ENCODE data around the gene UNC5CL.
"Not testable (repeated sequence)": the region's sequence is repeated elsewhere in the genome, so short reads cannot be mapped to it uniquely, and the experiment has no call there.

The UNC5CL gene

GRCh38 chr6:41037107-41037900, 1.7 kb downstream of the UNC5CL start:
- DNase-seq, result no peak

- no peak for DNase-seq
These were observed 2.4 kb downstream of the UNC5CL start for GRCh38 chr6:41036601-41037000.

- DNase-seq, result no peak
These were observed 2.8 kb downstream of the UNC5CL start for GRCh38 chr6:41036186-41036585.

GRCh38 chr6:41033776-41034175, 5.2 kb downstream of the UNC5CL start:
- no peak for DNase-seq

GRCh38 chr6:41032830-41033229, 6.2 kb downstream of the UNC5CL start:
- no peak for DNase-seq

- DNase-seq, result peak in 1 of 2 experiments; percentile 24
These were observed 10.2 kb downstream of the UNC5CL start for GRCh38 chr6:41028561-41029412.

- peak; percentile 88 to 90 for DNase-seq
These were observed 11.0 kb downstream of the UNC5CL start for GRCh38 chr6:41027799-41028560.

GRCh38 chr6:41027241-41027640, 11.8 kb downstream of the UNC5CL start:
- DNase-seq, result no peak

- DNase-seq, result no peak
These were observed 13.0 kb downstream of the UNC5CL start for GRCh38 chr6:41025966-41026530.

GRCh38 chr6:41023114-41023513, 15.9 kb downstream of the UNC5CL start:
- no peak for DNase-seq

GRCh38 chr6:41022294-41022693, 16.7 kb downstream of the UNC5CL start:
- DNase-seq, result no peak

- no peak for DNase-seq
These were observed 17.2 kb downstream of the UNC5CL start for GRCh38 chr6:41021832-41022231.

GRCh38 chr6:41017663-41018062, 21.4 kb downstream of the UNC5CL start:
- no peak for DNase-seq

GRCh38 chr6:41015860-41016259, 23.2 kb downstream of the UNC5CL start:
- DNase-seq, result not testable (repeated sequence)

- DNase-seq, result no peak
These were observed 24.2 kb downstream of the UNC5CL start for GRCh38 chr6:41014780-41015179.

GRCh38 chr6:41013466-41014153, 25.4 kb downstream of the UNC5CL start:
- no peak for DNase-seq

- no peak for DNase-seq
These were observed 27.3 kb downstream of the UNC5CL start for GRCh38 chr6:41011673-41012072.

GRCh38 chr6:41009669-41010068, 29.4 kb downstream of the UNC5CL start:
- DNase-seq, result no peak

- no peak for DNase-seq
These were observed 31.0 kb downstream of the UNC5CL start for GRCh38 chr6:41008011-41008410.

GRCh38 chr6:41006980-41007379, 32.0 kb downstream of the UNC5CL start:
- DNase-seq, result not testable (repeated sequence)

- peak; percentile 47 to 57 for DNase-seq
These were observed 32.8 kb downstream of the UNC5CL start for GRCh38 chr6:41006217-41006616.

GRCh38 chr6:41002168-41002567, 36.9 kb downstream of the UNC5CL start:
- DNase-seq, result no peak
